ENCODE data around the gene HACE1. TPM values are rescaled to one million over a fixed set of nuclear protein-coding genes. Genes with fewer than 3 reads are reported as not detected.

HACE1 gene
- total RNA-seq, 1 donor from 2014 or later, result 23.6 TPM

DNA sequence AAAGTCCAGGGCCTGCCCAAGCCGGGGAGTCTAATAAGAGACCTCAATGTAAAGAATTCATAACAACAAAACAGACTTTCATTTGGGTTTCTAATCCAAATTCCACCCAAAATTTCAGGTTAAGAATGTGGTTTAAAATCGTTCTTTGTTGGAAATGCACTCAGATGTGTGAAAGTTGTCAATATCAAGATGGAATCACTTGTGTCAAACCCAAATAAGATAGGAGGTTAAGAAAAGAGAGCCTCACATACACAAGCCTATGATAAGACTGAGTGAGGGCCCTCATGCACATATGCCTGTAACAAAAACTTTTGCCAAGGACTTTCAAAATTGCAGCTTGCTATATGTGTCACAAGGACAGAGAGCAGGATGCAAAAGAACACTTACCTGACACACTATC lies 145.7 kb downstream of the HACE1 start:
- TF ChIP-seq, protein P1, sequence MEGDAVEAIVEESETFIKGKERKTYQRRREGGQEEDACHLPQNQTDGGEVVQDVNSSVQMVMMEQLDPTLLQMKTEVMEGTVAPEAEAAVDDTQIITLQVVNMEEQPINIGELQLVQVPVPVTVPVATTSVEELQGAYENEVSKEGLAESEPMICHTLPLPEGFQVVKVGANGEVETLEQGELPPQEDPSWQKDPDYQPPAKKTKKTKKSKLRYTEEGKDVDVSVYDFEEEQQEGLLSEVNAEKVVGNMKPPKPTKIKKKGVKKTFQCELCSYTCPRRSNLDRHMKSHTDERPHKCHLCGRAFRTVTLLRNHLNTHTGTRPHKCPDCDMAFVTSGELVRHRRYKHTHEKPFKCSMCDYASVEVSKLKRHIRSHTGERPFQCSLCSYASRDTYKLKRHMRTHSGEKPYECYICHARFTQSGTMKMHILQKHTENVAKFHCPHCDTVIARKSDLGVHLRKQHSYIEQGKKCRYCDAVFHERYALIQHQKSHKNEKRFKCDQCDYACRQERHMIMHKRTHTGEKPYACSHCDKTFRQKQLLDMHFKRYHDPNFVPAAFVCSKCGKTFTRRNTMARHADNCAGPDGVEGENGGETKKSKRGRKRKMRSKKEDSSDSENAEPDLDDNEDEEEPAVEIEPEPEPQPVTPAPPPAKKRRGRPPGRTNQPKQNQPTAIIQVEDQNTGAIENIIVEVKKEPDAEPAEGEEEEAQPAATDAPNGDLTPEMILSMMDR (IDR thresholded peaks at IDR 0.05; ENCODE audit: unreplicated experiment), result no peak
- Mint-ChIP-seq H3K36me3 (ENCODE audit: insufficient read depth) (no peaks in the 10 kb centered on the region), H3K27me3 (no peaks in the 10 kb centered on the region), H3K4me1 (ENCODE audit: low read depth) (peaks cover 5% of the 10 kb centered on the region), H3K4me3 (ENCODE audit: low read depth) (no peak overlapping the region), H3K9me3 (ENCODE audit: low read depth) (no peaks in the 10 kb centered on the region), H3K27ac (no peak overlapping the region)
- no peak for DNase-seq (ENCODE audit: low spot score, unreplicated experiment)

DNA sequence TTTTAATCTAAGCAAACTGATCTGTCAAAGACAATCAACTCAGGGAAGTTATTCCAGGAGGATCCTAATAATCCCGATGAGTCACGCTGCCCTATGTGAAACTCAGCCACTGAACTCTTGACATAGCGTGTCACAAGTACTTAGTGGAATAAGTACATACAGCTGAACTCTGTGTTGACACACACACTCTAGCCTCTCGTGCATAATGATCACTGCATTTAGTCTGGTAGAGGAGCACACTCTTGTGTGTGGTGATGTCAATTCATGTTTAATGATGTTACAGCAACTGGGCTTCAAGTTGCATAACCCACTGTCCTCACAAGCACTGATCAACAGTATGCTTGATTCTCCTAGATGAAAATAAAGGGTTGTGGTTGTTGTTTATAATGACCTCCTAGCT lies 148.3 kb downstream of the HACE1 start:
- H3K4me1 Mint-ChIP-seq (ENCODE audit: low read depth), result peaks cover 5% of the 10 kb centered on the region
- DNase-seq (ENCODE audit: low spot score, unreplicated experiment), result no peak
- H3K27ac Mint-ChIP-seq, result no peak overlapping the region
- no peak overlapping the region for H3K4me3 Mint-ChIP-seq (ENCODE audit: low read depth)
- no peaks in the 10 kb centered on the region for H3K27me3 Mint-ChIP-seq
- no peaks in the 10 kb centered on the region for H3K36me3 Mint-ChIP-seq (ENCODE audit: insufficient read depth)
- peaks cover 3% of the 10 kb centered on the region for H3K9me3 Mint-ChIP-seq (ENCODE audit: low read depth)
- TF ChIP-seq, protein P1 (IDR thresholded peaks at IDR 0.05; ENCODE audit: unreplicated experiment), result no peak

DNA sequence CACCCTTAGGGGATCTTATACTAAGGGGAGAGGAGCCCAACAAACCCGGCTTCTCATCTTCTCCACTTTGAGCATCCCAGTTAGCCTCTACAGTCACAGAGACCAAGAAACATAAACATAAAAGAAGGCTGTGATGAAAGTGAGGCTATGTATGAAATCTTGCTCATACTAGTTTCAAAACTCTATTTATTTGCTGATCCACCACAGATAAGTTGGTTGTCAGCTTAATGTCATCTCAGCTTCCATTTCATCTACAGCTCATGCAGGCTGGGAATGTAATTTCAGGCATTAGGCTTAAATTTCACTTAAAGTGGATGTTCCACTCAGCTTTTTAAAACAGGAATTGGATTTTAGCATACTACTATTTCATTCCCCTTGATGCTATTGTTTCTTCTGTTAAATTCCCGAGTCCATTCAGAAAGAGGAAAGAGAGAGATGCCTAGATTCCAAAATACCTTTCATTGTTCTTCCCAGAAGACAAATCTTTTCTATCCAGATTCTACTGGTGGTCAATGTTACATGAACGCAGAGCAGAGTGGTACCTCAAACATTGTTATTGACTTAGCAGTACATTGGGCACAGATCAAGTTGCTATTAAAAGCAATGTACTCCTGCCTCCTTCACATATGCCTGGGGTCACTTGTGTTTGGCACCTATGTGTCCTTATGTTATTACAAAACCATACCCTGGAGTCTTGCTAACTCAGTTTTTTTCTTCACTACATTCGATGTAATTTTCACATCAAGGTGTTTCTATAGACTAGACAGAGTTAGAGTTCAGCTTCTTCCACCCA lies 149.0 kb downstream of the HACE1 start:
- TF ChIP-seq, protein P1 (IDR thresholded peaks at IDR 0.05; ENCODE audit: unreplicated experiment), result no peak
- no peak for DNase-seq (ENCODE audit: low spot score, unreplicated experiment)
- Mint-ChIP-seq H3K4me3 (ENCODE audit: low read depth) (no peak overlapping the region), H3K4me1 (ENCODE audit: low read depth) (peaks cover 5% of the 10 kb centered on the region), H3K9me3 (ENCODE audit: low read depth) (peaks cover 3% of the 10 kb centered on the region), H3K27ac (peak overlapping the region; percentile 19), H3K27me3 (no peaks in the 10 kb centered on the region), H3K36me3 (ENCODE audit: insufficient read depth) (no peaks in the 10 kb centered on the region)

DNA sequence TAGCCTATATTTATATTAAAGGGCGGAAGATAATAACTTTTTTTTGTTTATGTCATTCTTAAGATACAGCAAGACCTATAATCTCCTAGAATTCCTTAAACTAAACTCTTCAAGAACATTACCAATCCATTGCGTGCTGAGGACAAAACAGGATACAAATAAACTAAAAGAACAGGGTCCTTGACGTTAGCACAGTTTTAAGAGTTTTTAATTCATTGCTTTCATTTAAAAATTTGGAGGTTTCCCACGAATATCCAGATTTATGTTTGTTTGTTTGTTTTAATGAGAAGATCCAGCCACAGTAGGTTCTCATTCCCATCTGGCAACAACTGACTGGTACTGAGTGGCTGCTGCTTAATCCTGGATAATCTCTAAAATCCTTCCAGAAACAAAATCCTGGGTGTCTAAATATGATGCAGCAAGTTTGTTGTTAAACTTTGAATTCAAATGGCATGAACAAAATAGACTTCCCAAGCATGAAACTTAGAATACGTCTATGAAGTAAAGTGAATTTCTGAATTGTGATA lies 153.7 kb downstream of the HACE1 start:
- peaks cover 17% of the 10 kb centered on the region for H3K4me1 Mint-ChIP-seq (ENCODE audit: low read depth)
- no peak overlapping the region for H3K27ac Mint-ChIP-seq
- no peaks in the 10 kb centered on the region for H3K27me3 Mint-ChIP-seq
- DNase-seq (ENCODE audit: low spot score, unreplicated experiment), result no peak
- no peaks in the 10 kb centered on the region for H3K36me3 Mint-ChIP-seq (ENCODE audit: insufficient read depth)
- no peak overlapping the region for H3K4me3 Mint-ChIP-seq (ENCODE audit: low read depth)
- H3K9me3 Mint-ChIP-seq (ENCODE audit: low read depth), result peaks cover 3% of the 10 kb centered on the region
- TF ChIP-seq, protein P1 (IDR thresholded peaks at IDR 0.05; ENCODE audit: unreplicated experiment), result no peak

DNA sequence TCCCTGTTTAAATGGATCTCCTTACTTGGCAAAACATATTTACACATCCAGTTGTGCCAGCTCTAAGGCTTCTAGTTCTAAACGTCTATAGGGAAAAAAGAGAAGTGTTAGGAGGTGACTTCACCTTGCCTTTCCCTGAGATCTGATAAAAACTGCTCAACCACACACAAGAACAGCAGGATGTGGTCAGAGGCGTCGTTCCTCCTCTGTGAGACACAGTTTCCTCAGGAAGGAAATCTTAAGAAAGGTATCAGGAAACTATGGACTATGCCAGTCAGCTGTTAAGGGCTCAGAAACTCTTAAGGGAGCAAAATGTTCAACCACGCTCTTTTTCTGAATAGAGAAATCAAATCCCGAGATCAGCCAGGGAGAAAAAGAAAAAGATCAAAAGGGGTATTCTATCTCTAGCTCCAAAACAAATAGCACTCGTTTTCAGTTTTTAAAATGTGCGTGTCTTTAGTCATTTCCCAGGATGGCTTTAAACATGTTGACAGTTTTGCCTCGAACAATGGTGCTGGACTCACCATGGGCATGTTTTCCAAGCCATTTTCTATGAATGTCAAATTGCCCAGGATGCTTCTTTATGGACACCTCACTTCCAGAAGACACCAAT lies 154.5 kb downstream of the HACE1 start:
- Mint-ChIP-seq H3K4me1 (ENCODE audit: low read depth) (peaks cover 14% of the 10 kb centered on the region), H3K9me3 (ENCODE audit: low read depth) (peaks cover 3% of the 10 kb centered on the region), H3K27ac (no peak overlapping the region), H3K4me3 (ENCODE audit: low read depth) (no peak overlapping the region), H3K36me3 (ENCODE audit: insufficient read depth) (no peaks in the 10 kb centered on the region), H3K27me3 (no peaks in the 10 kb centered on the region)
- TF ChIP-seq, protein P1 (IDR thresholded peaks at IDR 0.05; ENCODE audit: unreplicated experiment), result no peak
- DNase-seq (ENCODE audit: low spot score, unreplicated experiment), result no peak
